GM21576 (cell line): Measurements from ENCODE around the gene CCNE1.
A peak's percentile ranks its signal among the peaks of the same experiment; 100 is the strongest.

Source experiments
- ATAC-seq: cut with Tn5 transposase; IDR thresholded peaks from one replicate; pipeline ENCODE4 v1.9.1; 2021; ENCODE audit warnings: mild to moderate bottlenecking, moderate library complexity; ENCODE audit not compliant: unreplicated experiment

Gene CCNE1

DNA sequence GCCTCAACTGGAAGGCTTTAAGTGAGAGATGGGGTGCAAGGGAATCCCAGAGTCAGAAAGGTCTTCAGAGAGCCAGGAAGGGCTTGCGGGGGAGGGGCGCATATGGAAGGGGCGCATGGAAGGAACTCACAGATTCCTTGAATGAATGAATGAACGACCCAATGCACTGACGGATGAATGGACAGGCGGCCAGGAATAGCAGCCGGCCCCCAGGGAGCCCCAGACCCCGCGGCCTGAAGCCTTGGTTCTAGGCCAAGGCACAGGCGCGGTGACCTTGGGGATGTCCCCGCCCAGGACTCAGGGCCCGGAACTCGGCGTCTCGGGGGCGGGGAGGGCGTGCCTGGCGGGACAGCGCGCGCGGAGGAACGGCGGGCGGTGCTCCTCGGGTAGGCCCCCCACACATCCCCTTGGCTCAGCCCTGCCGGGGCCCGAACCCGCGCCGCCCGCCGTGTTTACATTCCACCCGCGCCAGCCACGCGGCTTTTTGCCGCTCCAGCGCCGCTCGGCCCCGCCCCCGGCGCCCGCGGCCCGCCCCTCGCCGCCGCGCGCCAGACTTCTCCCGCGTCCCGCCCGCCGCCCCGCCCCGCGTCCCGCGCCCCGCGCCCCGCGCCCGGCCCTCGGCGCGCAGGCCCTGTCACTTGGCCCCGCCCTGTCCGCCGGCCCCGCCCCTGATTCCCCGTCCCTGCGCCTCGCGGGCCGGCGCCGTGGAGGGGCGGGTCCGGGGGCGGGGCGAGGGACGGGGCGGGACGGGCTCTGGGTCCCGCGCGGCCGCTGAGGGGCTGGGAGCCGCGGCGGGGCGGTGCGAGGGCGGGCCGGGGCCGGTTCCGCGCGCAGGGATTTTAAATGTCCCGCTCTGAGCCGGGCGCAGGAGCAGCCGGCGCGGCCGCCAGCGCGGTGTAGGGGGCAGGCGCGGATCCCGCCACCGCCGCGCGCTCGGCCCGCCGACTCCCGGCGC lies at the start of gene CCNE1:
TSS of gene CCNE1 (plus strand) at position 867 of the 955 bp plus-strand sequence. CDS start 565 bp downstream, outside the sequence.
- ATAC-seq: peak; percentile 71

DNA sequence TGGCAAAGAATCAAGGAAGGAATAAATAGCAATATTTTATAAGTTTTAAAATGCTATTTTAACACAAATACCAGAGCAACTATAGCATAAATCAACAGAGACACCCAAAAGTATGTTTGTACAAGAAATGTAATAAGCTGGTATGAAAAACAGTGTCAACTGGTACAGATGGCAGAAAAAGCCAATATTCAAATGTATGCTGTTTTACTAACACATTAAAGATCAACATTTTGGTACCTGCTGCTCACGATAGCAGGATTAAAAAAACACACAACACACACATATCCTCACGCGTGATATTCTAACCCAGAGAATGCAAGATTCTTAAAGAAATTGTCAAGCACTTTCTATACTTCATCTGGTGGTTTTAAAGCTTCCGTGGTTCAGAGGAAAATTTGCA lies 48.6 kb upstream of the CCNE1 start:
- no peak for ATAC-seq

DNA sequence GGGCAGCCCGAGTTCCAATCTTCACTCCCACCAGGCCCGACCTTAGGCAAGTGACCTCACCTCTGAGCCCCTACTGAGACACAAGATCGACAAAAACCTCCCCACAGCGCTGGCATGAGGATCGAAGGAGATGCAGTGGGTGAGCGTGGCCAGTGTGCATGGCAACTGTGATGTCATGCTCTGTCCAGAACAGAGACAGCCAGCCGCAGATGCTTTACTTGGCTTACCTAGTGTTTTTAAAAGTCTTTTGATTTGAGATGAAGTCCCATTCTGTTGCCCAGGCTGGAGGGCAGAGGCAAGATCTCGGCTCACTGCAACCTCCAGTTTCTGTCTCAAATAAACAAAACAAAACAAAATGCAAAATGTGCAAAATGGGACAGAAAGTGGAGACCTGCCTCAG lies 47.4 kb upstream of the CCNE1 start:
- ATAC-seq: no peak

DNA sequence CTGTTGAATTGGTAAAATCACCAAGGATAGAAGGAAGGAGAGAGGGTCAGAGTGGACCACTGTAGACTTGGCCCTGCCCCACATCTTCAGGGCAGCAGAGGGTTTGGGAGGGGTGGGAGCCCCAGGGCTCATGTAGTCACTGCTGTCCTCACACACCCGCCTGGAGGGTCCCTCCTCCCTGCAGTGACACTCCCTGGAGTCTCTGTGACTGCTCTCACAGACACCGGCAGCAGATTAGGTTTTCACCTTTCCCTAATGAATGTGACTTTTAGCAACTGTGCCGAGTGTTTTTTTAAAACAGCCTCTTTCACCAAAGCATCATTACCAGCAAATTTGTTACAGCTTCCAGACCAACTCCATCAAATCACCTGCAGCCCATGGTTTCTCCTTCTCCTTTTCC lies 45.7 kb upstream of the CCNE1 start:
- ATAC-seq: no peak

- no peak for ATAC-seq
These were observed 44.6 kb upstream of the CCNE1 start for GRCh38 chr19:29767039-29767735.

GRCh38 chr19:29768166-29768565 lies 43.6 kb upstream of the CCNE1 start:
- ATAC-seq: no peak

DNA sequence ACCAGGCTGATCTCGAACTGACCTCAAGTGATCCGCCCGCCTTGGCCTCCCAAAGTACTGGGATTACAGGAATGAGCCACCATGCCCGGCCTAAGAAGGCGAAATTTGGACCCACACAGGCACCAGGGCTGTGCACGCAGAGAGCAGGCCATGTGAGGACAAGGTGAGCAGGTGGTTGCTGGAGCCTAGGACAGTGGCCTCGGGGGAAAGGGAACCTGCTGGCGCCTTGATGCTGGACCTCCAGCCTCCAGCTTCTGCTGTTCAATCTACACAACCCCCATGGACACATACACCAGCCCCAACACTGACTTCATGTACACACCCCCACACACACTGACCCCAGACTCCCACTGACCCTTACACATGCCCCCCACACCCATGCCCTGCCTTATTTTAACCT lies 41.8 kb upstream of the CCNE1 start:
- ATAC-seq: no peak

- no peak for ATAC-seq
These were observed 41.1 kb upstream of the CCNE1 start for GRCh38 chr19:29770648-29771047.

DNA sequence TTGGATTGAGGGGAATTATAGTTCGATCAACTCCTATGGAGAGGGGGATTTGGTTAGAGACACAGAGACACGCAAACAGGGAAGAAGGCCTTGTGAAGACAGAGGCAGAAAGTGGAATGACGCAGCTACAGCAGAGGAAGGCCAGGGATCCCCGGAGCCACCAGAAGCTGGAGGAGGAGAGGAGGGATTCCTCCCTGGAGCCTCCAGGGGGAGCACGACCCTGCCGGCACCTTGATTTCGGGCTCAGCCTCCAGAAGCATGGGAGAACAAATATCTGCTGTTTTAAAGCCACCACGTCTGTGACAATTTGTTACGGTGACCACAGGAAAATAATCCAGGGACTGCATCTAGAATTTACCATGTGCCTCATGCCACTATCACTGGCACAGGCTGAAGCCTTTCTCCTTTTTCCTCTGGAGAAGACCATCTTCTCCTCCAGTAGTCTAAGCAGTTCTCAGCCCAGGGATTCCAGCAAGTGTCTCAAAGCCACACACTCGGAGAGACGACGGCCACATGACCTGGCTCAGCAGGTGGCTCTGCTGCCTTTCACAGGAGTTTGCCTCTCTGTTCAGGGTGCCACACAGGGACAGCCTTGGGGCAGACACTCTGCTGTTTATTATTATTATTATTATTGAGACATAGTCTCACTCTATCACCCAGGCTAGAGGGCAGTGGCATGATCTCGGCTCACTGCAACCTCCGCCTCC lies 39.9 kb upstream of the CCNE1 start:
- ATAC-seq: no peak

GRCh38 chr19:29772696-29773095 lies 39.1 kb upstream of the CCNE1 start:
- ATAC-seq: no peak

DNA sequence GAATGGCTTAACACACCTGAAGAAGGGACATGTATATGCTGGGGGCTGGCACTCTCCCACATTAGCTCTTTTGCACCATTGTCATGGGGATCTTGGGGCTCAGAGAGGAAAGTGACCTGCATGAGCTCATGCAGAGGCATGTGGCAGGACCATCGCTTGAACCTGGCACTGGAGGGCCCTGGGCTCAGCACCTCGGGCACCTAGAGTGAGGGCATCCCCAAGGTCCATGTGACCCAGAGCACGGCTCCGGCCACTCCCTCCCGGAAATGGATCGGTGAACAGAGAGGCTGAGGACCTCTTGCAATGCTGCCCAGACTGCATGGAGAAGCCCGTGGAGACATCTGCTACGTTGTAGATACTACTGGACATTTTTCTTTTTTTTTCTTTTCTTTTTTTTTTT lies 38.6 kb upstream of the CCNE1 start:
- no peak for ATAC-seq

DNA sequence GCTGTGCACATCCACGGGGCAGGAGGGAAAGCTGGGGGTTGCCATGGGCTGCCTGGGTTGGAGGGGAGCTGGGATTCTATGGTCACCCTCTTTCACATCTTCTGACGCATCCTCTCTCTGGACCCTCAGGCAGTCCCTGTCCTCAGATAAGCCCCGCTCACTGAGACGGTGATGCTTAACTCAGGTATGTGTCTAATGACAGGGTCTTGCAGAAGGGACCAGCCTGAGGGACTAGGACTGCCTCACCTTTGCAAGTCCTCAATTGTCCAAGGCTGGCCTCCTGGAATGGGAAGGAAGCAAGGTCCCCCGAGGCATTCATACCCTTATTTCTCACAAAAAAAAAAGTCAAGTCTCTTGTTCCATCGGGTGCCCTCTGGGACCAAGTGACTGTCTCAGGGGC lies 37.7 kb upstream of the CCNE1 start:
- ATAC-seq: no peak

DNA sequence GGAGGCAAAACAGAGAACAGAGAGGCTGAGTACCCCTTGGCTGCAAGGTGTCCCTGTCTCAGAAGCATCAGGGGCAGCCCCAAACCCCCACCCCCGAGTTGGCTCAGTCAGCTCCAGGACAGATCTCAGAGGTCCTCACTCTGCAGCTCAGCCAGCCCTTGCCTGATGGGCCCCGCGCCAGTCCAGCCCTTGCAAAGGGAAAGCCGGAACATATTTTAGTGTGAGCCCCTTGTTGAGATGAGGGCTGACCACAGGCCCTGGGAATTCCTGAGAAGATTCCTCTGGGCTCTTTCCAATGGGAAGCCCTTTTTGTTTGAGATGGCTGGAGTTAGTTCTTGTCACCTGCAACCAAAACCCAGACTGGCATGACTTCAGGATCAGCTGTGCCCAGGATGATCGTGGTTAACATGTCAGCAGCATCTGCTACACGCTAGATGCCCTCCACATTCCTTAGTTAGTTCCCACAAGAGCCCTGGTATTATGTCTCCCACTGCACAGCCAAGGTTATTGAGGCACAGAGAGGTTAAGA lies 33.9 kb upstream of the CCNE1 start:
- no peak for ATAC-seq

DNA sequence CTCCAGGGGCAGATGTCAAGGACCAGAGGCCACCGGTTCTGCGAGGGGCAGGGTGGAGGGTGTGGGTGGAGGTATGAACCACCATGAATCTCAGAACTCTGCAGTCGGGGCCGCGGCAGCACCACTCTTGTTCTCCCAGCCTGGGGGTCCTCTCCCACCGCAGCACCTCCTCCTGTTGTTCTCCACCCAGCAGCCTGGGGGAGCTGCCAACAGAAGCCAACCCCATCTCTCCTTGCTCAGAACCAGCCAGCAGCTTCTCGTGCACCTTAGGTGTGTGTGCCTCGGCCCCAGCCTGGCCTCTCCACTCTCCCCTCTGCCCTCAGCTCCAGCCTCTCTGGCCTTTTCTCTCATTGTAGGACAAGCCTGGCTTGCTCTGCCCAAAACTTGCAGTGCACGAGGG lies 31.9 kb upstream of the CCNE1 start:
- ATAC-seq: no peak

- ATAC-seq: no peak
These were observed 30.2 kb upstream of the CCNE1 start for GRCh38 chr19:29781386-29782259.

DNA sequence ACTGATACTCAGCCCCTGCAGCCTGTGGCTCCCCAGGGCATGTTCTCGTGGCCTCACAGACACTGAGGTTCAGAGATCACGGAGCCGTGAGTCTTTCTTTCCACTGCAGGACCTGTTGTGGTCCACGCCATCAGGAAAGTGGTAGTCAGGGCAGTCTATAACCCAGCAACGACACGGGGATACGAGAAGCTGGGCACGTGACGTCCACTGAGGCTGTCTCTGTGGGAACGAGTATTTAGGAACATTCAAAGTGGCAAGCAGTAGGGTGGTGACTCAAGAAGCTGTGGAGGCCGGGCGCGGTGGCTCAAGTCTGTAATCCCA lies 29.6 kb upstream of the CCNE1 start:
- no peak for ATAC-seq

GRCh38 chr19:29783627-29784190 lies 28.1 kb upstream of the CCNE1 start:
- ATAC-seq: no peak

DNA sequence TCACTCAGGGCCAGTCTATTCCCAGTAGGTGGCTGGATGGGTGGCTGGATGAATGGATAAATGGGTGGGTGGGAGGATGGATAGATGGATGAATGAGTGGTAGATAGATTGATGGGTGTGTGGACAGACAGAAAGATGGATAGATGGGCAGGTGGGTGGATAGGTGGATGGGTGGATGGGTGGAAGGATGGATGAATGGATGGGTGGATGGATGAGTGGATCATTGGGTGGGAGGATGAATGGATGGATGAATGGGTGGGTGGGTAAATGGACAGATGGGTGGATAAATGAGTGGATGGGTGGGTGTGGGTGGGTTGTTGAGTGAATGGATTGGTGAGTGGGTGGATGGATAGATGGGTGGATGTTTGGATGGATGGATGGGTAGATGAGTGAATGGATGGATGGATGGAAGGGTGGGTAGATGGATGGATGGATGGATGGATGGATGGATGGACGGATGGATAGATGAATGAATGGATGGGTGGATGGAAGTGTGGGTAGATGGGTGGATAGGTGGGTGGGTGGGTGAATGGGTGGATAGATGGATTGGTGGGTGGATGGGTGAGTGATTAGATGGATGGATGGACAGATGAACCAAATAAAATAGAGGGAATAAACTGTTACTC lies 27.1 kb upstream of the CCNE1 start:
- ATAC-seq: no peak

DNA sequence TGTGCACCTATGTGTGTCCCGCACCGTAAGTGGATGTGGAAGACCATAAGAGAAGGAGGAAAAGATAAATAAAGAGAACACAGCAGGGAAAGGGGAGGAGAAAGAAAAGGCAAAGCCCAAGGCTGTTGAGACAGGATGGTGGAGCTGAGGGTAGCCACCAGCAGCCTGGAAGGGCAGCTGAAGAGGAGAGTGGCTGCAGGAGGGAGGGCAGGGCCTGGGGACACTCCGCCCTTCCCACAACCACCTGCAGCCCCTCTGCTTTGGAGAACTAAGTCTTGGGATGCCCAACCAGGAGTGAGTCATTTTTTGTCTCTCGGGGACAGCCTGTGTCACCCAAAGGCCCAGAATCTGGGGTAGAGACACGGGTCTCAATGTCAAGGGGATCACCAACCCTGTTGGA lies 26.4 kb upstream of the CCNE1 start:
- no peak for ATAC-seq
